Stomach (tissue), 9 donors: ENCODE data around the gene CFAP298. TPM values are rescaled to one million over a fixed set of nuclear protein-coding genes. Genes with fewer than 3 reads are reported as not detected.
A peak's percentile ranks its signal among the peaks of the same experiment; 100 is the strongest.

Source experiments
- DNase-seq, 2 donors: peaks; one replicate each; pipeline versions ENCODE4 v3.0.0 to v3.0.0-alpha.2; 2013 to 2019
- H3K27ac ChIP-seq, 5 donors: fragments of 200-600 bp in 4 of 5; sonication (generic) in 4 of 5; one replicate each; pipeline ENCODE4 v1.5.1; 2013 to 2019; ENCODE audit warnings: mild to moderate bottlenecking in 1 of 5, moderate library complexity in 1 of 5
- H3K27me3 ChIP-seq, 3 donors: fragments of 200-600 bp; sonication (generic); one replicate each; pipeline ENCODE4 v1.5.1; 2017 to 2019; ENCODE audit warnings: mixed run types in 1 of 3
- H3K36me3 ChIP-seq, 4 donors: fragments of 200-600 bp; sonication (generic); 1 replicate in 3 of 4; 2 replicates in 1 of 4; pipeline ENCODE4 v1.5.1; 2016 to 2019
- H3K4me1 ChIP-seq, 4 donors: fragments of 200-600 bp; sonication (generic); one replicate each; pipeline ENCODE4 v1.5.1; 2016 to 2019
- H3K4me3 ChIP-seq, 4 donors: fragments of 200-600 bp; sonication (generic) in 3 of 4; one replicate each; pipeline ENCODE4 v1.5.1; 2016 to 2019; ENCODE audit warnings: mild to moderate bottlenecking in 1 of 4
- H3K9me3 ChIP-seq, 4 donors: fragments of 200-600 bp; sonication (generic); one replicate each; pipeline ENCODE4 v1.5.1; 2016 to 2019
- CTCF ChIP-seq, 7 experiments: fragments of 450-650 bp in 4 of 7; fragments of 200-600 bp in 3 of 7; sonication (generic) in 3 of 7; IDR thresholded peaks; one replicate each; pipeline ENCODE4 v1.5.1; 2016 to 2019; ENCODE audit warnings: antibody characterized with exemption in 7 of 7, control low read depth in 2 of 7, mild to moderate bottlenecking in 1 of 7
- EP300 ChIP-seq: sonication (generic); formaldehyde crosslinking; IDR thresholded peaks from one replicate; pipeline ENCODE4 v1.6.1; 2017; ENCODE audit warnings: antibody characterized with exemption
- POLR2A ChIP-seq, 4 donors: fragments of 450-650 bp; IDR thresholded peaks; one replicate each; pipeline ENCODE4 v1.6.1; 2016; ENCODE audit warnings: antibody characterized with exemption in 4 of 4, control low read depth in 2 of 4, mild to moderate bottlenecking in 1 of 4, moderate library complexity in 1 of 4
- POLR2AphosphoS5 ChIP-seq, 3 donors: sonication (generic); formaldehyde crosslinking; IDR thresholded peaks; one replicate each; pipeline ENCODE4 v1.6.1; 2016; ENCODE audit warnings: antibody characterized with exemption in 3 of 3
- WGBS, 5 donors: extraction: QIAGEN DNeasy Blood & Tissue Kit in 3 of 5; methylation state at CpG; one replicate each; pipeline versions ENCODE4 v1.1.5 to v1.1.7; 2013 to 2018; 5-methylcytosine and 5-hydroxymethylcytosine counted together
- intact Hi-C: fragments of 100-400 bp; cut with DNase I; formaldehyde crosslinking; loops from one replicate; pipeline ENCODE4 v1.15.1; 2023; ENCODE audit warnings: low total_unique reads
- polyA plus RNA-seq, 3 donors: library from polyadenylated mRNA; stranded (reverse); fragments of 200-250 nt; gene quantifications; one replicate each; pipeline ENCODE4 v1.2.3, GENCODE V29; 2013
- total RNA-seq, 5 donors: library from RNA; depleted of rRNA; stranded (reverse); fragments of >200 nt; gene quantifications; one replicate each; pipeline versions ENCODE4 v1.1.0 to v1.2.3, GENCODE V29; 2014 to 2016
- donor health status: healthy with polysubstance abuse.
- donor health status: Bipolar disorder and iron deficiency.
- donor health status: healthy.

CFAP298 gene
- total and polyA plus RNA-seq, 8 donors: 0.87 to 61.8 (median 29.5) TPM

- no peak for TF ChIP-seq EP300
- TF ChIP-seq POLR2AphosphoS5 (IDR thresholded peaks at IDR 0.05): no peak
- no peak for TF ChIP-seq POLR2A (IDR thresholded peaks at IDR 0.05)
- no peak for TF ChIP-seq CTCF (IDR thresholded peaks at IDR 0.05)
- Histone ChIP-seq H3K9me3 (no peaks in the 10 kb centered on the region), H3K4me3 (no peak overlapping the region), H3K36me3 (peaks cover 0 to 8% (median 0%) of the 10 kb centered on the region in 4 donors), H3K27me3 (no peaks in the 10 kb centered on the region), H3K27ac (no peak overlapping the region), H3K4me1 (no peaks in the 10 kb centered on the region)
- 39 to 62% (median 47%) methylated on average over 13 of the region's 13 CpGs for WGBS, 5 donors
- intact Hi-C loops: no loop called here
- peak in 1 of 2 donors; percentile 25 for DNase-seq
Observed at GRCh38 chr21:32587120-32587519, 25.1 kb downstream of the CFAP298 start.

GRCh38 chr21:32585970-32586369, 26.2 kb downstream of the CFAP298 start:
- intact Hi-C loops: no loop called here
- no peak overlapping the region for H3K27ac ChIP-seq
- no peaks in the 10 kb centered on the region for H3K9me3 ChIP-seq
- no peaks in the 10 kb centered on the region for H3K4me1 ChIP-seq
- TF ChIP-seq POLR2A (IDR thresholded peaks at IDR 0.05) (no peak), EP300 (no peak), POLR2AphosphoS5 (IDR thresholded peaks at IDR 0.05) (no peak)
- no peak overlapping the region for H3K4me3 ChIP-seq
- H3K27me3 ChIP-seq: no peaks in the 10 kb centered on the region
- 85 to 88% (median 88%) methylated on average over 9 of the region's 9 CpGs for WGBS, 5 donors
- peaks cover 0 to 8% (median 0%) of the 10 kb centered on the region in 4 donors for H3K36me3 ChIP-seq
- no peak for DNase-seq

DNA sequence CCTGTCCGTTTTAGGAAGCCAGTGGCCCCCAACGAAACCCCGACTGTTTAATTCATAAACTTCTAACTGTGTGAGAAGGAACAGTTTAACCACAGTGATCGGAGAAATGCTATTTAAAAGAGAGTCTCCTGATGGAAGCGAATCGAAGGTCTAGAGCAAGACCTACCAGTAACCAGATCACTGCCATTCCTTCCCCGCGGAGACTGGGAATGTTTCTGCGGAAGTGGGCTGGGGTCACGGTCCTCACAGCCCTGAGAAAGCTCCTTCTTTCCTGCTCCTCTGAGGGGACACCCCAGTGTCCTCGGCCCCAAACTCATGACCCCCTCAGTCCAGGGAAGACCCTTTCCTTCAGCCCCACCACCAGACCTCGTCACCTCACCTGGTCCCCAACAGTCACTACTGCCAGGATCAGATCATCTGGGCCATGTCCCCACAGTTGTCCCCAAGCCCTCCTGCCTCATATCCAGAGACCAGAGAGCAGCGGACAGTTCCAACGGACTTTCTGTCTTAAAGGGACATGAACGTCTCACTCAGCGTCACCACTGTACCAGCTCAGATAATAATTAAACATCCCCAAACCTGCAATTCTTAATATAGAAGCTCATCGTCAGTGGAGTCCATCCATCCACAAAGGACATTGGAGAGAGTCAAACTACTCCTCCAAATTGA, 27.0 kb downstream of the CFAP298 start, which contains the start of gene TCP10L:
TCP10L (minus strand) TSS at position 482 of the 669 bp plus-strand sequence. CDS start 1,219 bp downstream, outside the sequence.
- Histone ChIP-seq H3K27me3 (no peaks in the 10 kb centered on the region), H3K36me3 (peaks cover 0 to 8% (median 0%) of the 10 kb centered on the region in 4 donors), H3K27ac (no peak within 1 kb of the TSS), H3K9me3 (no peaks in the 10 kb centered on the region), H3K4me3 (no peak within 1 kb of the TSS), H3K4me1 (no peaks in the 10 kb centered on the region)
- DNase-seq: no peak
- TF ChIP-seq EP300 (no peak), POLR2A (IDR thresholded peaks at IDR 0.05) (no peak), CTCF (IDR thresholded peaks at IDR 0.05) (no peak), POLR2AphosphoS5 (IDR thresholded peaks at IDR 0.05) (no peak)
- WGBS, 5 donors: 81 to 88% (median 86%) methylated on average over 17 of the region's 17 CpGs
- intact Hi-C loops: no loop called here

DNA sequence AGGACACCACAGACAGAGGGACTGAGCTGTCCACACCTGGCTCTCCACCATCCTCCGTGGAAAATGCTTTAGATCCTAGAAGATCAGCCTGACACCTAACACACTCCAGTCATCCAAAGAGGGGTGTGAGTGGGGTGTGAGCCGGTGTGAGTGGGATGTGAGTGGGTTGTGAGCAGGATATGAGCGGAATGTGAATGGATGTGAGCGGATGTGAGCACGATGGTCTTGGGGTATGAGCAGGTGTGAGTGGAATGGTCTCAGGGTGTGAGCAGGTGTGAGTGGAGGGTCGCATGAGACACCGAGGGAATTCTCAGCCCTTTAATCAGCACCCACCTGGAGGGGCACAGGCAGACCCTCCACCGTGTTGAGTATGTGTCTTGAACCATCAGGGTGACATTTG, 27.7 kb downstream of the CFAP298 start:
- no peak overlapping the region for H3K27ac ChIP-seq
- no peak overlapping the region for H3K4me3 ChIP-seq
- H3K9me3 ChIP-seq: no peaks in the 10 kb centered on the region
- no peak for DNase-seq
- intact Hi-C loops: no loop called here
- TF ChIP-seq POLR2A (IDR thresholded peaks at IDR 0.05) (no peak), EP300 (no peak), POLR2AphosphoS5 (IDR thresholded peaks at IDR 0.05) (no peak), CTCF (IDR thresholded peaks at IDR 0.05) (no peak)
- WGBS, 5 donors: 83 to 90% (median 88%) methylated on average over 8 of the region's 8 CpGs
- H3K4me1 ChIP-seq: no peaks in the 10 kb centered on the region
- H3K27me3 ChIP-seq: no peaks in the 10 kb centered on the region
- peaks cover 0 to 8% (median 0%) of the 10 kb centered on the region in 4 donors for H3K36me3 ChIP-seq

DNA sequence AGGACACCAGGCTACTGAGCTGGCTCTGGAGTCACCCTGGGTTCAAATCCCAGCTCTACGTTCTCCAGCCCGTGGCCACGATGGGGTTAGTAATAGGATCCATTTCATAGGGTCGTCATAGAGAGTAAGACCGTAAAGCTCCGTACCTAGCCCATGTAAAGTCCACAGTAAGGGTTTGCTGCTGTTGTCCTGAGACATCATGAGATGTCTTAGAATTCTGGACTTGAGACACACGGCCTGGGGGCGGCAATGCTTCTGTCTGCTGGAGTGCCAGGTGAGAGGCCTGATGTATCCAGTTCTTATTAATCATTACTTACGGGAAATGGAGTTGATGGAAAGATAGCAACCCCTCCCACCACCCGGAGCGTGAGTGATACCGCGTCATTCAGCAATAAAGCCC, 30.4 kb downstream of the CFAP298 start:
- H3K4me1 ChIP-seq: no peaks in the 10 kb centered on the region
- no peak overlapping the region for H3K27ac ChIP-seq
- WGBS, 5 donors: 87 to 92% (median 90%) methylated on average over 13 of the region's 13 CpGs
- intact Hi-C loops: no loop called here
- no peaks in the 10 kb centered on the region for H3K9me3 ChIP-seq
- no peak overlapping the region for H3K4me3 ChIP-seq
- no peak for TF ChIP-seq POLR2A (IDR thresholded peaks at IDR 0.05)
- TF ChIP-seq EP300: no peak
- TF ChIP-seq POLR2AphosphoS5 (IDR thresholded peaks at IDR 0.05): no peak
- no peak for TF ChIP-seq CTCF (IDR thresholded peaks at IDR 0.05)
- peaks cover 0 to 11% (median 0%) of the 10 kb centered on the region in 4 donors for H3K36me3 ChIP-seq
- no peak for DNase-seq
- no peaks in the 10 kb centered on the region for H3K27me3 ChIP-seq
